B cell (primary cell): ENCODE results near the gene TIAM2. TPM values are rescaled to one million over a fixed set of nuclear protein-coding genes. Genes with fewer than 3 reads are reported as not detected.

Experiments used
- ATAC-seq: fragments of 200-7000 bp; cut with Tn5 transposase; one replicate; pipeline ENCODE4 v1.10.0; 2021; ENCODE audit warnings: low read depth, mild to moderate bottlenecking, moderate number of reproducible peaks, moderate library complexity
- CTCF ChIA-PET: fragments of 350-600 bp; sonication (Branson Sonifier 250); formaldehyde crosslinking; loops from one replicate; lab custom pipeline; 2021; ENCODE audit warnings: antibody characterized with exemption, inconsistent platforms; lab: Charles Lee
- POLR2A ChIA-PET: fragments of 350-600 bp; sonication (Branson Sonifier 250); formaldehyde crosslinking; loops from one replicate; lab custom pipeline; 2021; ENCODE audit warnings: antibody characterized with exemption; lab: Charles Lee
- DNase-seq: peaks from one replicate; pipeline ENCODE4 v3.0.0; 2013
- H2AFZ ChIP-seq: 2 replicates; pipeline ENCODE4 v1.6.1; 2012; ENCODE audit warnings: mild to moderate bottlenecking, low read depth, low read length; ENCODE audit not compliant: insufficient read depth, poor library complexity, severe bottlenecking
- H3K27ac ChIP-seq, 2 donors: 1 replicate in 1 of 2; 2 replicates in 1 of 2; pipeline ENCODE4 v1.5.1; 2012 to 2013; ENCODE audit warnings: low read length in 2 of 2, mild to moderate bottlenecking in 2 of 2, moderate library complexity in 1 of 2
- H3K27me3 ChIP-seq, 4 experiments: fragments of 200-600 bp in 1 of 4; sonication (generic) in 1 of 4; replicated peaks in 1 of 4; 1 replicate in 2 of 4; 2 replicates in 2 of 4; pipeline versions ENCODE4 v1.6.1 to v1.7.0; 2013 to 2016; ENCODE audit warnings: low read length in 3 of 4, mild to moderate bottlenecking in 2 of 4, mixed read lengths in 1 of 4, moderate library complexity in 1 of 4; ENCODE audit not compliant: insufficient read depth in 4 of 4, control insufficient read depth in 3 of 4; ENCODE audit errors: control extremely low read depth in 1 of 4
- H3K36me3 ChIP-seq, 2 experiments: replicated peaks in 1 of 2; 1 replicate in 1 of 2; 2 replicates in 1 of 2; pipeline versions ENCODE4 v1.6.1 to v1.7.1; 2013; ENCODE audit warnings: low read length in 1 of 2; ENCODE audit not compliant: insufficient read depth in 2 of 2, control insufficient read depth in 1 of 2; ENCODE audit errors: control extremely low read depth in 1 of 2, extremely low read depth in 1 of 2
- H3K4me1 ChIP-seq, 2 donors: fragments of 200-600 bp in 1 of 2; sonication (generic) in 1 of 2; 1 replicate in 1 of 2; 2 replicates in 1 of 2; pipeline versions ENCODE4 v1.5.1 to v1.6.1; 2013 to 2017; ENCODE audit warnings: low read length in 2 of 2; ENCODE audit not compliant: control insufficient read depth in 2 of 2, insufficient read depth in 2 of 2
- H3K4me2 ChIP-seq: replicated peaks from 2 replicates; pipeline ENCODE3; 2012; ENCODE audit warnings: mild to moderate bottlenecking, low read depth, low read length; ENCODE audit not compliant: poor library complexity, severe bottlenecking
- H3K4me3 ChIP-seq, 5 experiments: fragments of 200-600 bp in 1 of 5; sonication (generic) in 1 of 5; 1 replicate in 3 of 5; 2 replicates in 2 of 5; pipeline versions ENCODE4 v1.5.1 to v1.7.0; 2011 to 2016; ENCODE audit warnings: low read length in 4 of 5, mild to moderate bottlenecking in 4 of 5, low read depth in 2 of 5, control low read depth in 1 of 5, moderate library complexity in 1 of 5; ENCODE audit not compliant: insufficient read depth in 1 of 5; ENCODE audit errors: control extremely low read depth in 1 of 5, extremely low read depth in 1 of 5
- H3K79me2 ChIP-seq: fragments of 200-600 bp; sonication (generic); one replicate; pipeline ENCODE4 v1.6.0; 2016; ENCODE audit warnings: low read length; ENCODE audit not compliant: control insufficient read depth, insufficient read depth
- H3K9ac ChIP-seq: fragments of 200-600 bp; sonication (generic); 2 replicates; pipeline ENCODE4 v1.6.1; 2017; ENCODE audit warnings: mild to moderate bottlenecking, low read length, moderate library complexity
- H3K9me3 ChIP-seq, 3 donors: one replicate each; pipeline versions ENCODE4 v1.6.1 to v1.7.1; 2013; ENCODE audit warnings: low read length in 2 of 3; ENCODE audit not compliant: control insufficient read depth in 2 of 3, insufficient read depth in 1 of 3; ENCODE audit errors: control extremely low read depth in 1 of 3
- H4K20me1 ChIP-seq: 2 replicates; pipeline ENCODE4 v1.6.0; 2012; ENCODE audit warnings: mild to moderate bottlenecking, low read length; ENCODE audit not compliant: insufficient read depth, control insufficient read depth, poor library complexity, severe bottlenecking
- H3K27ac Mint-ChIP-seq: one replicate; pipeline ENCODE4 v1.8.0; 2021; ENCODE audit warnings: mixed read lengths
- H3K27me3 Mint-ChIP-seq: one replicate; pipeline ENCODE4 v1.8.0; 2021; ENCODE audit warnings: mixed read lengths
- H3K4me1 Mint-ChIP-seq: one replicate; pipeline ENCODE4 v1.8.0; 2021; ENCODE audit warnings: mixed read lengths
- H3K4me3 Mint-ChIP-seq: one replicate; pipeline ENCODE4 v1.8.0; 2021; ENCODE audit warnings: mixed read lengths
- H3K9me3 Mint-ChIP-seq: one replicate; pipeline ENCODE4 v1.8.0; 2022; ENCODE audit warnings: mixed read lengths; ENCODE audit not compliant: insufficient read depth
- CTCF ChIP-seq: fragments of 200-600 bp; IDR thresholded peaks from one replicate; pipeline ENCODE4 v1.8.0; 2022; ENCODE audit warnings: antibody characterized with exemption, mild to moderate bottlenecking
- EZH2 ChIP-seq: IDR thresholded peaks from 2 replicates; pipeline ENCODE4 v1.6.1; 2012; ENCODE audit warnings: borderline replicate concordance, low read depth, mild to moderate bottlenecking, moderate library complexity, low read length; ENCODE audit not compliant: insufficient read depth, poor library complexity, severe bottlenecking
- WGBS: methylation state at CpG from one replicate; pipeline ENCODE4 v1.1.5; 2013; ENCODE audit warnings: missing lambda C conversion rate; ENCODE audit not compliant: insufficient coverage; 5-methylcytosine and 5-hydroxymethylcytosine counted together
- intact Hi-C: fragments of 100-400 bp; cut with micrococcal nuclease; formaldehyde crosslinking; loops from one replicate; pipeline ENCODE4 v1.10.0; 2022
- polyA plus RNA-seq: library from polyadenylated mRNA; depleted of rRNA; stranded (reverse); fragments of >200 nt; gene quantifications from 2 replicates; pipeline ENCODE4 v1.2.3, GENCODE V29; 2012
- total RNA-seq, 2 donors: library from RNA; stranded (reverse); fragments of 120-200 nt in 1 of 2; gene quantifications; 1 replicate in 1 of 2; 2 replicates in 1 of 2; pipeline versions ENCODE4 v1.2.3 to v1.2.4, GENCODE V29; 2013 to 2022

The TIAM2 gene
- total and polyA plus RNA-seq, 2 donors (not counting 1 experiment from before 2014, with no cell fraction given), result 13.1 to 18.8 TPM

- no peaks in the 10 kb centered on the region for H3K9me3 Mint-ChIP-seq
- Histone ChIP-seq H3K27me3 (peaks cover 0 to 3% (median 0%) of the 10 kb centered on the region in 4 experiments), H3K79me2 (no peaks in the 10 kb centered on the region), H3K9ac (no peak overlapping the region), H2AFZ (no peak overlapping the region), H3K27ac (no peak overlapping the region), H3K9me3 (no peaks in the 10 kb centered on the region), H3K4me2 (no peak overlapping the region), H3K4me1 (no peaks in the 10 kb centered on the region), H3K36me3 (no peaks in the 10 kb centered on the region), H3K4me3 (no peak overlapping the region), H4K20me1 (no peaks in the 10 kb centered on the region)
- intact Hi-C loops, result no loop called here
- TF ChIP-seq EZH2 (no peak), CTCF (no peak)
- H3K4me1 Mint-ChIP-seq, result peaks cover 9% of the 10 kb centered on the region
- CTCF ChIA-PET, result no interaction called here
- H3K27ac Mint-ChIP-seq, result no peak overlapping the region
- H3K27me3 Mint-ChIP-seq, result no peaks in the 10 kb centered on the region
- POLR2A ChIA-PET, result no interaction called here
- ATAC-seq, result no peak
- WGBS, result 100% methylated on average over 1 of the region's 2 CpGs
- DNase-seq, result no peak
- H3K4me3 Mint-ChIP-seq, result no peak overlapping the region
These were observed 82.7 kb downstream of the TIAM2 start for GRCh38 chr6:155077784-155078183.

- Histone ChIP-seq H3K4me2 (no peak overlapping the region), H2AFZ (no peak overlapping the region), H3K79me2 (no peaks in the 10 kb centered on the region), H4K20me1 (no peaks in the 10 kb centered on the region), H3K9me3 (no peaks in the 10 kb centered on the region), H3K36me3 (no peaks in the 10 kb centered on the region), H3K27ac (no peak overlapping the region), H3K4me3 (no peak overlapping the region), H3K9ac (no peak overlapping the region), H3K4me1 (no peaks in the 10 kb centered on the region), H3K27me3 (peaks cover 0 to 3% (median 0%) of the 10 kb centered on the region in 4 experiments)
- no peak overlapping the region for H3K4me3 Mint-ChIP-seq
- DNase-seq, result no peak
- peaks cover 9% of the 10 kb centered on the region for H3K4me1 Mint-ChIP-seq
- ChIA-PET POLR2A (no interaction called here), CTCF (interaction anchor here (0.7 kb wide), 1 partner anchor 1241 kb away, joined by 3 read pairs; no protein-coding TSS in a partner anchor)
- no peaks in the 10 kb centered on the region for H3K27me3 Mint-ChIP-seq
- intact Hi-C loops, result no loop called here
- H3K9me3 Mint-ChIP-seq, result no peaks in the 10 kb centered on the region
- ATAC-seq, result no peak
- 72% methylated on average over 8 of the region's 8 CpGs for WGBS
- H3K27ac Mint-ChIP-seq, result no peak overlapping the region
- TF ChIP-seq EZH2, result no peak
- TF ChIP-seq CTCF, result no peak
These were observed 83.2 kb downstream of the TIAM2 start for GRCh38 chr6:155078331-155078745.
